OCI-LY1 (cell line): ENCODE data around the gene KY.

Experiments
- H2AFZ ChIP-seq: fragments of 200-600 bp; sonication (generic), shearing (Covaris generic); 2 replicates; pipeline ENCODE4 v1.6.0; 2014; ENCODE audit warnings: antibody characterized with exemption, mild to moderate bottlenecking, low read length
- H3F3A ChIP-seq: fragments of 200-600 bp; sonication (generic), shearing (Covaris generic); 2 replicates; pipeline ENCODE4 v1.6.0; 2014; ENCODE audit warnings: mild to moderate bottlenecking, antibody characterized with exemption, low read length, moderate library complexity; ENCODE audit not compliant: insufficient read depth
- H3K27ac ChIP-seq: fragments of 200-600 bp; sonication (generic); 2 replicates; pipeline ENCODE4 v1.5.1; 2014; ENCODE audit warnings: low read length, mixed run types, mild to moderate bottlenecking, low read depth; ENCODE audit not compliant: poor library complexity, severe bottlenecking
- H3K27me3 ChIP-seq: fragments of 200-600 bp; sonication (generic); 2 replicates; pipeline ENCODE4 v1.6.0; 2014; ENCODE audit warnings: antibody characterized with exemption, mild to moderate bottlenecking, low read length, moderate library complexity; ENCODE audit not compliant: insufficient read depth
- H3K36me3 ChIP-seq: fragments of 200-600 bp; sonication (generic); 2 replicates; pipeline ENCODE4 v1.6.1; 2014; ENCODE audit warnings: mild to moderate bottlenecking, antibody characterized with exemption, low read length, moderate library complexity, mixed read lengths; ENCODE audit not compliant: insufficient read depth
- H3K4me1 ChIP-seq: fragments of 200-600 bp; sonication (generic); 2 replicates; pipeline ENCODE4 v1.5.1; 2014; ENCODE audit warnings: mild to moderate bottlenecking, low read length, moderate library complexity; ENCODE audit not compliant: insufficient read depth, severe bottlenecking
- H3K4me2 ChIP-seq: fragments of 200-600 bp; sonication (generic), shearing (Covaris generic); 2 replicates; pipeline ENCODE4 v1.6.1; 2014; ENCODE audit warnings: low read length
- H3K4me3 ChIP-seq: fragments of 200-600 bp; sonication (generic); 2 replicates; pipeline ENCODE4 v1.5.1; 2014; ENCODE audit warnings: low read length, low read depth, mild to moderate bottlenecking, mixed read lengths; ENCODE audit not compliant: poor library complexity, severe bottlenecking
- H3K79me2 ChIP-seq: fragments of 200-600 bp; shearing (Covaris generic); 2 replicates; pipeline ENCODE4 v1.6.1; 2016; ENCODE audit warnings: mixed run types, low read length, mixed read lengths; ENCODE audit not compliant: insufficient read depth
- H3K9ac ChIP-seq: fragments of 200-600 bp; sonication (generic), shearing (Covaris generic); 2 replicates; pipeline ENCODE4 v1.6.1; 2014; ENCODE audit warnings: mild to moderate bottlenecking, low read length, mixed read lengths
- H3K9me2 ChIP-seq: fragments of 200-600 bp; sonication (generic), shearing (Covaris generic); 2 replicates; pipeline ENCODE4 v1.6.1; 2014; ENCODE audit warnings: low read depth, mild to moderate bottlenecking, low read length, mixed read lengths
- H3K9me3 ChIP-seq: fragments of 200-600 bp; shearing (Covaris generic); 2 replicates; pipeline ENCODE4 v1.6.1; 2014; ENCODE audit warnings: low read length, mixed read lengths
- H4K20me1 ChIP-seq: fragments of 200-600 bp; sonication (generic), shearing (Covaris generic); 2 replicates; pipeline ENCODE4 v1.6.0; 2016; ENCODE audit warnings: mild to moderate bottlenecking, low read length; ENCODE audit not compliant: insufficient read depth
- EZH2 ChIP-seq: fragments of 200-600 bp; sonication (generic), shearing (Covaris generic); IDR thresholded peaks from 2 replicates; pipeline ENCODE4 v1.8.0; 2017; ENCODE audit warnings: borderline replicate concordance, mixed run types, mild to moderate bottlenecking, antibody characterized with exemption, low read length, moderate library complexity, mixed read lengths
- TF ChIP-seq, protein P1 (sequence below): fragments of 200-600 bp; sonication (generic), shearing (Covaris generic); IDR thresholded peaks from 2 replicates; pipeline ENCODE4 v1.5.1; 2017; ENCODE audit warnings: mild to moderate bottlenecking, antibody characterized with exemption, low read length, moderate library complexity, mixed read lengths

Gene KY

DNA sequence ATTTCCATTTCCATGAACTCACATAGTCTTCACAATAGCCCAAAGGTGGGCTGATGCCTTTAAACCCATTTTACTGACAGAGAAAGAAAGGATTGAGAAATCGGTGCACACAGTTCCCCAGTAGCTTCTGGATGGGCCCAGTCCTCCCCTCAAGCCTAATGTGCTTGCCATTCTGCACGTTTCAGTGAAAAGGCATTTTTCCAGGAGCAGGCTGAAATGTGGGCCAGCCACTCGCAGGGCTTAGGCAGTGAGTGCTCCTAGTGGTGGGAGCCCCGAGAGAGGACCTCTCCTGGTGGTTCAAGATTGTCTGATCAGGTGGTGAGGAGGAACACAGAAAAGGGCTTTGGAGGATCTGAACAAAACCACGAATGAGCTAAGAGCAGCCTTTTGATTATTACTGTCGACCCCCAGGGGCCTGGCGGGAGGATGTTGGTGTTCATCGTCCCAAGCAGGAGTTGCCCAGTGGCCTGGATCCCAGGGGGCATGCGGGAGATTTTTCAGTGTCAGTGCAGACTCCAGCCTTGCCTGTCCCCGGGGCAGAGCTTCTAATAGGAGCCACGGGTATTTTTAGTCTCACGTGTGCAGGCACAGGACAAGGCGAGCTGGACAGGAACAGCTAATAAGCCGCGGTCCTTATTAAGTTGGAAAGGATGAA, 8.7 kb upstream of the KY start:
- Histone ChIP-seq H3K4me3 (no peak overlapping the region), H3K4me1 (no peaks in the 10 kb centered on the region), H3K79me2 (no peaks in the 10 kb centered on the region), H3K27ac (no peak overlapping the region), H3K9me3 (no peaks in the 10 kb centered on the region), H3K9ac (no peak overlapping the region), H4K20me1 (no peaks in the 10 kb centered on the region), H2AFZ (no peak overlapping the region), H3F3A (no peaks in the 10 kb centered on the region), H3K36me3 (no peaks in the 10 kb centered on the region), H3K4me2 (no peak overlapping the region), H3K9me2 (no peaks in the 10 kb centered on the region), H3K27me3 (no peaks in the 10 kb centered on the region; the same call in 1 of the 2 replicates)
- no peak for TF ChIP-seq EZH2
- TF ChIP-seq, protein P1, sequence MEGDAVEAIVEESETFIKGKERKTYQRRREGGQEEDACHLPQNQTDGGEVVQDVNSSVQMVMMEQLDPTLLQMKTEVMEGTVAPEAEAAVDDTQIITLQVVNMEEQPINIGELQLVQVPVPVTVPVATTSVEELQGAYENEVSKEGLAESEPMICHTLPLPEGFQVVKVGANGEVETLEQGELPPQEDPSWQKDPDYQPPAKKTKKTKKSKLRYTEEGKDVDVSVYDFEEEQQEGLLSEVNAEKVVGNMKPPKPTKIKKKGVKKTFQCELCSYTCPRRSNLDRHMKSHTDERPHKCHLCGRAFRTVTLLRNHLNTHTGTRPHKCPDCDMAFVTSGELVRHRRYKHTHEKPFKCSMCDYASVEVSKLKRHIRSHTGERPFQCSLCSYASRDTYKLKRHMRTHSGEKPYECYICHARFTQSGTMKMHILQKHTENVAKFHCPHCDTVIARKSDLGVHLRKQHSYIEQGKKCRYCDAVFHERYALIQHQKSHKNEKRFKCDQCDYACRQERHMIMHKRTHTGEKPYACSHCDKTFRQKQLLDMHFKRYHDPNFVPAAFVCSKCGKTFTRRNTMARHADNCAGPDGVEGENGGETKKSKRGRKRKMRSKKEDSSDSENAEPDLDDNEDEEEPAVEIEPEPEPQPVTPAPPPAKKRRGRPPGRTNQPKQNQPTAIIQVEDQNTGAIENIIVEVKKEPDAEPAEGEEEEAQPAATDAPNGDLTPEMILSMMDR = no peak

- Histone ChIP-seq H3K4me1 (no peaks in the 10 kb centered on the region), H3K9me3 (no peaks in the 10 kb centered on the region), H3K9me2 (no peaks in the 10 kb centered on the region), H3F3A (no peaks in the 10 kb centered on the region), H3K9ac (no peak overlapping the region), H3K79me2 (no peaks in the 10 kb centered on the region), H3K4me3 (no peak overlapping the region), H3K27ac (no peak overlapping the region), H3K36me3 (no peaks in the 10 kb centered on the region), H2AFZ (no peak overlapping the region), H3K4me2 (no peak overlapping the region), H4K20me1 (no peaks in the 10 kb centered on the region), H3K27me3 (no peaks in the 10 kb centered on the region; the same call in 1 of the 2 replicates)
- TF ChIP-seq, protein P1 = no peak
Measured at GRCh38 chr3:134658555-134658954, 7.7 kb upstream of the KY start.

DNA sequence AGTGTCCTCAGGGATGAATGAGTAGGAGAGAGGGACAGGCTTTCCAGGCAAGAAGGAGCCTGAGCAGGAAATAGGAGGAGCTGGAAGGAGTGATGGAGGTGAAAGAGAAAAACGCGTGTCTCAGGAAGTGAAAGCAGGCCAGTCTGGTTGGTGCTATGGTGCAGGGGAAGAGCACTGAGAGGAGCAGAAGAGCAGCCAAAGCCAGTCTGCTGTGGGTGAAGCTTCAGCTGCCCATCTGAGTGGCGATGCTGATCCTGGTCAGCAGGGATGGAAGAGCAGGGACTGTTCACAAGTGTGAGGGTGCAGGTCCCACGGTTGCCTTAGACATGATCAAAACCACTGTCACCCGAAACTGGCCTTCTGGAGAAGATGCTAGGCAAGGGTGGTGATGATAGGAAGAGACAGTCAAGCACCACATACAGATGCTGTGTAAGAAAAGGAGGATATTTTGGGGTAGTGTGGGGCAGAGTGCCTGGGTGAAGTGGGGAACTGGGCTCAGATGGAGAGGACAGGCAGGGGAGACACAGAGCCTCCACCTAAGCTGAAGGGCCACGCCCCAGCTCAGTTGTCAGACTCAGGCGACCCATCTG, 5.5 kb upstream of the KY start:
- Histone ChIP-seq H3K27me3 (no peaks in the 10 kb centered on the region; the same call in 1 of the 2 replicates), H2AFZ (no peak overlapping the region), H3K27ac (no peak overlapping the region), H3K36me3 (no peaks in the 10 kb centered on the region), H3K9me2 (no peaks in the 10 kb centered on the region), H3K9me3 (no peaks in the 10 kb centered on the region), H3F3A (no peaks in the 10 kb centered on the region), H3K4me3 (no peak overlapping the region), H4K20me1 (no peaks in the 10 kb centered on the region), H3K4me2 (no peak overlapping the region), H3K79me2 (no peaks in the 10 kb centered on the region), H3K4me1 (no peaks in the 10 kb centered on the region), H3K9ac (no peak overlapping the region)
- TF ChIP-seq, protein P1 = no peak
- no peak for TF ChIP-seq EZH2
